Fibroblast of upper back skin (primary cell): ENCODE data around the gene IL22.

Experiments
- DNase-seq: peaks from one replicate; pipeline ENCODE4 v3.0.0-alpha.2; 2013

The IL22 gene

GRCh38 chr12:68253504-68253903 is at the start of gene IL22:
Gene IL22 (minus strand): TSS chr12:68253604. CDS start chr12:68253448, 156 bp downstream.
- DNase-seq, result no peak

DNA sequence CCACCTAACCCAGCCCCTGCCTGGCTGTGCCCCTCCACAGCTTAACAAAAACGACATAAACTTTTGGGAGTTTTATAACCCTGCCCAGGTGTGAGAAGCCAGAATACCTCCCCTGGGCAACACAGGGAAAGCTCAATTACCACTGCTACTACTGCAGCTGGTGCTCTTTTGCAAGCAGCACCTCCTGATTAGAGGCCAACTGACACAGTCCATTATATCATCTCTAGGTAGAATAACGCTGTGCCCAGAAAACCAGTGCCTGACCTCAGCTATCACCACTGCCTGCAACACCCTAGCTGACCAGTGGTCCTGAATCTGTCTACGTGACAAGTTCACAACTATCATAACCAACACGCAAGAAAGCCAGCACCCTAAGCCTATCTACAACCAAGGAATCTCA is 44.5 kb upstream of the IL22 start:
- no peak for DNase-seq

DNA sequence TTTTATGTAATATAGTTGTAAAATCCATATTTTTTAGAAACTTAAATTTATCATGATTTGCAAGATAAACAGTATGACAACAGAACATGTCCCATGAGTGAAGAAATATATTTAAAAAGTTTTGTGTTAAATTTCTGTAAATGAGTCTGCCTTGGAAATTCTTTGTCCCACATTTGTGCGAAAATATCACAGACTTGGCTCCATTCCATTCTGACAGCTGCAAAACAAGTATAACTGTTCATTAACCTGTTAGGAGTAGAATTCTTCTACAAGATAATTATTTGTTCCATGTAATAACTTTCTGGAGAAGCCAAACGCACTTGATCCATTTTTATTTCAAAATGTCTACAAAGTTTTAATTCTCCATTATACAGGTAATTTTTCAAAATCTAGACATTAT is 40.8 kb upstream of the IL22 start:
- no peak for DNase-seq

GRCh38 chr12:68293347-68293746 is 39.9 kb upstream of the IL22 start:
- no peak for DNase-seq

DNA sequence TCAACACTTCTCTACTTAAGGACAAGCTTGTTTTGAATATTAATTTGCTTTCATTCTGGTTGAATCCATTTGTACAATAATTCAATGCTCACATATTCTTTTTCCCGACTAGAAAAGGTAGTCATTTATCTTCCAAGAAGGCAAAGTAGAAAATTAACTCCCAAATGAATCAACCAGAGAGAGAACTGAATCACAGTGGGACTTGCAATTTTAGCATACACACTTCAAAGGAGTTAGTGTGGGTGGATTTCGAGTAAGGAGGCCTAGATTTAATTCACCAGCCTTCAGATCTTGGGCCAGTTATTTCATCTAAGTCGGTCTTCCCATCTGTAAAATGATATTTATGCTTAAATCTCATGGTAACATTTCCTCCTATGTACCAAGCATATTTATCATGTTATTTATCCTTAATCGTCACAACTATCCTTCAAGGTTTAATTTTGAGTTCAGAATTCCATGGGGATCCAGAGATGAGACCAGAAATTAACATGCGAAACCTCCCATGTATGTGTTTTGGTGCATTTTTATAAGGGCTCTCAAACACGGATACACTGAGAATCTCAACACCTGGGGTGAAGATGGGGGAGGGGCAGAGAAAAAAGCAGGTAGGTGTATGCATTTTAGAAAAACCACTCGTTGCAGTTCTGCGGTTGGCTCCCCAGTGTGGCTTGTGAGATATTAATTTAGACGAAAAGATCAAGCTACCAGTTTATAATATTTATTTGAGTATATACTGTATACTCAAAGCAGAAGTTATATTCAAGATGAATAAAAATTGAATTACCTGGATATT is 38.9 kb upstream of the IL22 start:
- DNase-seq, result no peak

GRCh38 chr12:68291396-68292036 is 38.1 kb upstream of the IL22 start:
- no peak for DNase-seq

DNA sequence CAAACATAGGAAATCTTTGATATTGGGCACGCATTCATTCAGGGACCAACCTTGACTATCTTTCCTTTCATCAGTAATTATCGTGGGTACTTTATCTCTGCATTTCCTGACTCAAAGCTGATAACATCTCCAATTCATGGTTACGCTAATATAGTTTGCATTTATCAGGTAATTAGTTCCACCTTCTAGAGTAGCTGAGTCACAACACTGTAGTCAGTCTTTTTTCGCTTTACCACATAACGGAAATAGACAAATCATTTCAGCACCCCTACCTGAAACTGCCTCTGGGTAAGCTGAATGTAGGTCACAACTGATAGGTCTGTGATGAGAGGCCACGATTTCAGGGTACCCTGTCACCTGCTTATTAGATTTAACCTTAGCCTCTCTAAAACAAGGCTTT is 36.7 kb upstream of the IL22 start:
- DNase-seq, result no peak

DNA sequence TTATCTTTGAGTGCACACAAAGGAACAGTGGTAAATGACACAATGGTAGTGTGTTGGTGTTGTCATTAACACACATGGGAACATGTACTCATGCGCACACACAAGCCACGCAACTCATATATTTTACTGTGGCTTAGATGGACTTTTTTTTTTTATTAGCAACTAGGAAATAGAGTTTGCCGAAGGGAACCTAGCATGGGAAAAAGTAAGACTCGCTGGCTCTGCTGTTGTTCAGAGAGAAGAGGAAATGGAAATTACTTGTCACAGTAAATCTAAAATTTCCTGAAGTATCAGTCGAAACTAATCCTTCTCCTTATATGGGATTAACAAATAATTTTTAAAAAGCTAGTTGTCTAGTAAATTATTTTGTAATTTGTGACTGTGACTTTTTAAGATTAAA is 33.7 kb upstream of the IL22 start:
- no peak for DNase-seq

DNA sequence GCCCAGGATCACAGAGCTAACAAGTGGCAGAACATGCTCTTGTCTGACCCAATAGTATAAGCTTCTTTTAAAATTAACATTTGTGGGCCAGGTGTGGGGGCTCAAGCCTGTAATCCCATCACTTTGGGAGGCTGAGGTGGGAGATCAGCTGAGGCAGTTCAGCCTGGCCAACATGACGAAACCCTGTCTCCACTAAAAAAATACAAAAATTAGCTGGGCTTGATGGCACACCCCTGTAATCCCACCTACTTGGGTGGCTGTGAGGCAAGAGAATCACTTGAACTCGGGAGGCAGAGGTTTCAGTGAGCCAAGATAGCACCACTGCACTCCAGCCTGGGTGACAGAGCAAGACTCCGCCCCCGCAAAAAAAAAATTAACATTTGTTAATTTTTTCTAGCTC is 33.0 kb upstream of the IL22 start:
- no peak for DNase-seq

DNA sequence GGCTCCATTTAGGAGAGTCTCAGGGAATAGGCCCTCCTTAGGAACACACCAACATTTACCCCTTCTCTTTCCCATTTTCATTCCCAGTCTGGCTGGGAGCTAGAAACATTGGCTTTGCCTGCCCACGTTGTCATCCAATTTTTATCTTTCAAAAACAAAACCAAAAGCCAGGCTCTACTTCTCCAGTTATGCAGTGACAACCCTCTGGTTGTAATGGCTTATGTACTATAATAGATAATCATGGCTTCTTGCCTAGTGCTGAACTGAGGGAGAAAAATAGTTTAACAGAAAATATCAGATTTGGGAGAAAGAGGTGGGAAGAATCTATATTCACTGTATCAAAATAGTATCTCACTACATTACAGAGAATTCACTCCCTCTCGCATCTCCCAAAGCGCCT is 32.1 kb upstream of the IL22 start:
- no peak for DNase-seq

- DNase-seq, result no peak
Measured at GRCh38 chr12:68281322-68282077, 28.1 kb upstream of the IL22 start.

DNA sequence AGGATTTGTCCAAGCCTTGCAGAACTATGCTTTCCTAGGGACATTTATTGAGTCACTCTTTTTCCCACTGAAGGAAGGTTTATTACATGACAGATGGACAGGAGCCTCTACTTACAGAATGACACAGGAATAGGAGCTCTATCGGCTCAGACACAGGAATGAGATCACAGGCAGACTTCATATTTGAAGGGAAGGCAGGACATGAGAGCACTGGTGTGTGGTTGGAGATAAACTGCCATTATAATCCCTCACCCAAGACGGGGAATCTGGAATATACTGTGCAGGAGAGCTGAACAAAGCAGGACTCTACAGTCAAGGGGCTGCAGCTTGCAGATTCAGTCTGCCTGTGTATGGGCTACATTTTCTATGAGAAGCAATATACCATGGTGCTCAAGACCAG is 26.8 kb upstream of the IL22 start:
- no peak for DNase-seq

GRCh38 chr12:68279227-68280054 is 26.0 kb upstream of the IL22 start:
- no peak for DNase-seq

- DNase-seq, result no peak
Measured at GRCh38 chr12:68276402-68276930, 23.1 kb upstream of the IL22 start.

GRCh38 chr12:68272732-68273131 is 19.3 kb upstream of the IL22 start:
- no peak for DNase-seq

GRCh38 chr12:68271346-68271745 is 17.9 kb upstream of the IL22 start:
- DNase-seq, result no peak

- no peak for DNase-seq
Measured at GRCh38 chr12:68270358-68270757, 17.0 kb upstream of the IL22 start.

DNA sequence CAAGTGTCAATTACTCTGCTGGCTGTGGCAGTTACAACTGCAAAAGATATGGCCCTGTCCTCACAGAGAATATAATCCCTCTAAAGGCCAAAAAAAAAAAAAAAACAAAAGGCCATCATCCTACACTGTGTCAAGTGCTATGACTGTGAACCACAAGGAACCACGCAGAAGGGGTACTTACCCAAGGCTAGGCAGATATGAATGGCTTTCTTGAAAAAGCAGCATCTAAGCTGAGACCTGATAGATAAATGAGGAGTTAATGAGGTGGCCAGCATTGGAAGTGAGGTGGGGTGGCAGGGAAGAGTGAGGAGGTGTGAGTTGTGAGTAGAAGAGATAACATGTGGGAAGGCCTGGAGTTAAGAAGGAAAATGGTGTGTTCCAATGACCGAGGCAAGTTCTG is 16.4 kb upstream of the IL22 start:
- no peak for DNase-seq

GRCh38 chr12:68268967-68269366 is 15.6 kb upstream of the IL22 start:
- no peak for DNase-seq

DNA sequence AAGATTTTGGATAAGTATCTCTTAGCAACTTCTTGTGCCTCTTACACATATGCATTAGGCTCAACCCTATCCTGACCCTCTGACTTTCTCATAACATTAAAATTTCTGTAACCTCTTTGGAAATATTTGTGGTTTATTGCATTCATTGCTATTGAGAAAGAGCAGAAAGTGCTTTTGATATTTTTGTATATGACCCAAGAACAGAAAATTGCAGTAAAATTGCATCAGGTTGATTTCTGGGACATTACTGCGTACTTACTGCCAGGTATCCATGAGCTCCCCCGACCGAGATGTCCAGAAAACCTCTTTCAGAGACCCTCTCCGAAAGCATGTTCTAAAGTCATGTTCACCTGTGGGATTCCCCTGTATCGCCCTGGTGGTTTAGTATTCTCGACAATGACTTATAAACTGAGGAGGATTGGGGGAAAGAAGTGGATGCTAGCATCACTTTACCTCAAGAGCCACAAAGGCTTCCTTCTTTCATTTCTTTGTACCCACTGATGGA is 14.5 kb upstream of the IL22 start:
- DNase-seq, result peak; percentile 97

DNA sequence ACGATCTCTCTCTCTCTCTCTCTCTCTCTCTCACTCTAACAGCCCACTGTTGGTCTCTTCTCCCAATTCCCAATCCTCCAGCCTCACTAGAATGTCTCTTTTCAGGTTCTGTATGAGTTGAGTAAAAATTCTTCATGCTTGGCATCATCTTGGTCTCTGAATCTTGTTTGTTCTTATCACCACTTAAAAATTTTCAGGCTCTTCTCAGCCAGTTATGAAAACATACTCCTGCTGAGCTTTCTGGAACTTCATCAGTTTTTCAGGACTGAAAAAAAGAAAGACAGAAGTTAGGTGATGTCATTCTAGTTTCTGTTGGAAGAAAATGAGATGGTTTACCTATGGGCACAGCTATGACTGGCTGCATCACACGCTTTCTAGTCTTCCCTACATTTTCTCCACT is 11.5 kb upstream of the IL22 start:
- peak; percentile 88 for DNase-seq

GRCh38 chr12:68264158-68264855 is 10.9 kb upstream of the IL22 start:
- DNase-seq, result peak; percentile 44
